ENCODE results near the gene HES5.
A peak's percentile ranks its signal among the peaks of the same experiment; 100 is the strongest.
"Not testable (repeated sequence)": the region's sequence is repeated elsewhere in the genome, so short reads cannot be mapped to it uniquely, and the experiment has no call there.

The HES5 gene, protein sequence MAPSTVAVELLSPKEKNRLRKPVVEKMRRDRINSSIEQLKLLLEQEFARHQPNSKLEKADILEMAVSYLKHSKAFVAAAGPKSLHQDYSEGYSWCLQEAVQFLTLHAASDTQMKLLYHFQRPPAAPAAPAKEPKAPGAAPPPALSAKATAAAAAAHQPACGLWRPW

DNA sequence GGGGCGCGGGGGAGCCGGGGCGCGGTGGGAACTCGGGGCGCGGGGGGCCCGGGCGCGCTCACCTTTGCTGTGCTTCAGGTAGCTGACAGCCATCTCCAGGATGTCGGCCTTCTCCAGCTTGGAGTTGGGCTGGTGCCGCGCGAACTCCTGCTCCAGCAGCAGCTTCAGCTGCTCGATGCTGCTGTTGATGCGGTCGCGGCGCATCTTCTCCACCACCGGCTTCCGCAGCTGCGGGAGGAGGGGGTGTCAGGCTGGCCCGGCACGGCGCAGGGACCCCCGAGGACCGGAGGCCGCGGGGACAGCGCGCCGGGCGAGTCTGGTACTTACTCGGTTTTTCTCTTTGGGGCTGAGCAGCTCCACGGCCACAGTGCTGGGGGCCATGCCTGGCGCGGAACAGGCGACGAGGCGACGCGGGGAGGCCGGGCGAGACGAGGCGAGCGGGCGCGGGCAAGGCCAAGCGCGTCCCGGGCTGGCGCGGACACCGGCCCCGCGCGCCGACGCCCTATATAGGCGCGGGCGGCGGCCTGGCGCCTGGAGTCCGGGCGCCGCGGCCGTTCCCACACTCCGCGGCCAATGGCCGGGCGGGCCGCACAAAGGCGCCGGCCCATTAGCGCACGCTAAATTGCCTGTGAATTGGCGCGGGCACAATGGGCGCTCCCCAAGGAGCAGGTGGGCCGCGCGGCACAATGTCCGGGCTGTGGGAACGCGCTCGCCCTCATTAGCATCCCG is at the start of gene HES5:
HES5 (minus strand) TSS at position 480 of the 729 bp plus-strand sequence; CDS start at position 381, 99 bp downstream.
- DNase-seq (ENCODE audit: low spot score): no peak

DNA sequence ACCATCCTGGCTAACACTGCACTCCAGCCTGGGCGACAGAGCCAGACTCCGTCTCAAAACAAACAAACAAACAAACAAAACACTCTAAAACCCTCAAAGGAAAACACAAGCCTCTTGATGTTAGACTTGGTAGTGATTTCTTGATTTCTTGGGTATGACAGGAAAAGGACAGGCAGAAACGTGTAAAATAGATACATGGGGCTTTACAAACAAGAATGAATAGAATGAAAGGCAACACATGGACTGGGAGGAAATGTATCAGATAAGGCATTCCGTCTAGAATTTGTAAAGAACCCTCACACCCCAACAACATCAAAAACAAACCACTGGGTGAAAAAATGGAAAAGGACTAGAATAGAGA is 48.7 kb upstream of the HES5 start:
- DNase-seq (ENCODE audit: low spot score): no peak

DNA sequence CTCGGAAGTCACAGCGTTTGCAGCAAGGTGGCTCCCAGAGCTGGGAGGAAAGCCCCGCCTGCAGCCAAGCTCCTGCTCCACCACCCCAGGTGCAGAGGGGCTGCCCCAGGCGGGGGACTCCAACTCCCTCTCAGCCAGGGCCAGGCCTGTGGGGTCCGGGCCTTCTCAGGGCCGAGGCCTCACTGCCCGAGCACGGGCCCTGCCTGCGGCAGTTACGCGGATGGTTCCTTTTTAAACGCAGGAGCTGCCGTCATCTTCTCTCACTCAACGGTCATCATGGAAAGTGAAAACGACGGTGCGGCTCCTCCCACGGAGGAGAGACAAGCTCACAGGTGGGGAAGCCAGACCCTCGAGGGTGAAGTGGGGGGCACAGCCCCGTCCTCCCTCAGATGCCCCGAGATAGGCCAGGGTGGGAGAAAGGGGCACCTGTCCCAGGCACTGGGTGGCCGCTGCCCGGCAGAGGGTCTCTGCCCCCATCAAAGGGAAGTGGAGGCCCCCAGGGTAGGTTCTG is 47.6 kb upstream of the HES5 start:
- DNase-seq (ENCODE audit: low spot score): peak; percentile 26

DNA sequence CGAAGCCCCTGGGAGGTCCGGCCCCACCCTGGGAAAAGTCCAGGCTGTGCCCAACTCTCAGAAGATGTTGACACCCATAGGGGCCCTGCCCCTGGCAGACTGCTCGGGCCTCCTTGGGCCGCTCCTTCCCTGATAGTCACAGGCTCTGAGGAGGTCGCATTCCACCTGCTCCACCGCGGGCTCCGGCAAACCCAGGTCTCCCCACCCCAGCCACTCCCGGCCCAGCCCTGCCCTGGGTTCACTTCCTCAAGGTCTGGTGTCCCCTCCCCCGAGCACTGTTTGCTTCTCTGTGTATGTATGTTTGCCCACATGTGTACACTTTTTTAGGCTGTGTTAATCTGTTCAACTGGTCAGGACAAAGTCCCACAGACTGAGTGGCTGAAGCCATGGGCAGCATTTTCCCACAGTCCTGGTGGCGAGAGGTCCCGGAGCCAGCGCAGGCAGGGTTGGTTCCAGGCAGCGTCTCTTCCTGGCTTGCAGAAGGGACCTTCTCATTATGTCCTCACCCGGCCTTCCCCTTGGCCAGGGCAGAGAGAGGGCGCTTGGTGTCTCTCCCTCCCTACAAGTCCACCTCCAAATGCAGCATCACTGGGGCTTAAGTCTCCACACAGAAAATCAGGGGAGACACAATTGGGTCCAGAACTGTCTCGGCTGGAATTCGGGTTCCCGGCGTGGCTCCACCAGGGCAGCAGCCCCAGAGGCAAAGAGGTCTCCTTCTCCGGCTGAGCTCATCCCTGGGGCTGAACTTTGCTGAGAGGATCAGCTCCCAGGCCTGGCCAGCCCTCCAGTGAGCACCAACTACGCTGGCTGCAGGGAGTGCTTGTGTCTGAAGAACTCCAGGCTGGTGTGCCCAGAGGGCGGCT is 46.0 kb upstream of the HES5 start:
- peak; percentile 40 for DNase-seq (ENCODE audit: low spot score)

DNA sequence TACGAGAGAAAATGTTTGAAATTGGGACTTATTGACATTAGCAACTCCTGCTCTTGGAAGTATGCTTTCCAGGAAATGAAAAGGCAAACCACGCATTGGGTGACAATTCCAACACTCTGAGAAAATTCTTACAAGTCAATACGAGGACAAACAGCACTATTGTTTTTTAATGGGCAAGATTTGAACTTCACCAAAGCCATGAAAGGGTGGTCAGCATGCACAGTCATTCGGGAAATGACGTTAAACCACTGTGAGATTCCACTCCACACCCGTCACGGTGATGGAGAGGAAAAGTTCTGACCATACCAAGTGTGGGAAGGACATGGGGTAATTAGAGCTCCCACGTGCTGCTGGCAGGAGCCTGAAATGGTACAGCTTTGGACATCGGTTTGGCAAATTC is 44.3 kb upstream of the HES5 start:
- DNase-seq (ENCODE audit: low spot score): no peak

DNA sequence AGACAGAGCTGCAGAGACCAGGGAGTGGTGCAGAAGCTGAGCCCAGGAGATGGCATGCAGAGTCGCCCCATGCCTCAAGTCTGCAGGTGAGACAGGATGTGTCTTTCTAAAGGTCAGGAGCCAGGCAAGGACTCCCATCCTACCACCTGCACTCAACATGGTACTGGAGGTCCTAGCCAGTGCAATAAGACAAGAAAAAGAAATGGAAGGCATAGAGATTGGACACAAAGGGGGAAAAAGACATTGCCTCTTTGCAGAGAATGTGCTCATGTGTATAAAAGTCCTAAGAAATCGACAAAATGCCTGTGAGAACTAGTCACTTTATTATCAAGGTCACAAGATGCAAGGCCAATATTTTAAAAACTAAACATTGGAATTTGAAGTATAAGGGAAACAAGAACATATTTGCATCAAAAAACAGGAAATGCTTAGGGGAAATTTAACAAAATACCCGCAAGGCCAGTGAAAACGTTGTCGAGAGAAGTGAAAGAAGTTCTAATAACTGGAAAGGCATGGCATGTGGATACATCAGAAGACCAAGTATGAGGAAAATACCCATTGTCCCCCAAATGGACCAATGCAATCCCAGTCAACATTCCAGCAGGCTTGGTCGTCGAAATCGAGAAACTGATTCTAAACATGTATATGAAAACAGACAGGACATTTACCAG is 43.3 kb upstream of the HES5 start:
- no peak for DNase-seq (ENCODE audit: low spot score)

DNA sequence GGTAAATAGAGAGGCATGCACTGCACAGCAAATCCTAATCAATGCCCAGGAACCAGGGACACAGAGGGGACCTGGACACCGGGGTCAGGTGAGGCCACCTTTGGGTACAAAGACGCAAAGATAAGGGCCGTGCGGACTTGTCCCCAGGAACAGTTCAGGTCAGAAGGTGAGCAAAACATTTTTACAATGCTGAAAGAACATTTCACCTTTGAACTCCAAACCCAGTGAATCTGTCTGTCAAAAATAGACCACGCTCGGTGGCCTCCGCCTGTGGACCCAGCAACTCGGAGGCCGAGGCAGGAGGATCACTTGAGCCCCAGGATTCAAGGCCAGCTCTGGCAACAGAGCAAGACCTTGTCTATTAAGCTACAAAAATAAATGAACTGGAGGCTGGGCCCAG is 41.3 kb upstream of the HES5 start:
- DNase-seq (ENCODE audit: low spot score): no peak

DNA sequence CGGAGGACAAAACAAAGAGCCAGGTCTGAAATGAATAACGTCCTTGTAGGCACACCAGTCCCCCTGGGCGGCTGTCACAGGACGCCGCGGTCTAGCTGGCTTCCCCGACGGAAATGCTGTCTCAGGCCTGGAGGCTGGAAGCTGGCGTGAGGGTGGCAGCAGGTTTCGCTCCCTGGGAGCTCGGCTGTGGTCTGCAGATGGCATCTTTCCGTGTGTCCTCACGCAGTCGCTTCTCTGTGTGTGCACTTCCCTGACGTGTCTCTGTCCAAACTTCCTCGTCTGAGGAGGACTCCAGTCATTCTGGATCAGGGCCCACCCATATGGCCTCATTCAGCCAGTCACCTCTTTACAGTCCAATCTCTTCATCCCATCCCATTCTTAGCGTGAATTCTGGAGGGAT is 40.3 kb upstream of the HES5 start:
- DNase-seq (ENCODE audit: low spot score): no peak

DNA sequence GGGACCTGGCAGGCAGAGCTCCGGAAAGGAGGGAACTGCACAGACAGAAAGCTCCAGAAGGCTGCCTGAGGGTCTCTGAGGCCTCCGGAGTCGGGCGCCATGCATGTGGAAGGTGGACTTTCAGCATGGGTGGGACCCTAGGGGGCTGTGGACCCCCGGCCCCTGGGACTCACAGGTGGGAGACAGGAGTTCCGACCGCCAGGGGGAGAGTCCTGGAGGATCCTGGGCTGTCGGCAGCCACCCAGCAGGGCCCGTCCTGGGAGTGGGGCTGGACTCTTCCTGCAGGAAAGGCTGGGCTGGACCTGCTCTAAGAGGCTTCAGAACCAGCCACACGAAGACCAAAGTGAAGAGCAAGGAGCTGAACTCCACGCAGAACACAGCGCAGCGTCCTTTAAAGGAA is 39.6 kb upstream of the HES5 start:
- DNase-seq (ENCODE audit: low spot score): not testable (repeated sequence)

DNA sequence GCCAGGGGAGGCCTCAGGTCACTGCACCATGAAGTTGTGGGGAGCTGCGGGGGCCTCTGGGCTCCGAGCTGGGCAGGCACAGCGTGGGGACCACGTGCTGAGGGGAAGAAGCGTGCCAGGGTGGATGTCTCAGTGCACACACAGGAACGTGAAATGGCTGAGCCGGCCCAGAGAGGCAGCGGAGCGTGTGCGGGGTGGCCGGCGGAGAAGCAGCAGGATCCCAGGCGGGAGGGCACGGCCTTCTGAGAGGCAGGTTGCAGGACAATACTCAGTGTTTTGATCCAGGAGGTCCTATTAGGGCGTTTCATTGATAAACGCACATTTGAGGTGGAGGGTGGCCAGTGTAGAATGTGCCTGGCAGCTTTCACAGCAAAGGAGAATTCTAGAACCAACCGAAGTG is 39.0 kb upstream of the HES5 start:
- DNase-seq (ENCODE audit: low spot score): no peak

DNA sequence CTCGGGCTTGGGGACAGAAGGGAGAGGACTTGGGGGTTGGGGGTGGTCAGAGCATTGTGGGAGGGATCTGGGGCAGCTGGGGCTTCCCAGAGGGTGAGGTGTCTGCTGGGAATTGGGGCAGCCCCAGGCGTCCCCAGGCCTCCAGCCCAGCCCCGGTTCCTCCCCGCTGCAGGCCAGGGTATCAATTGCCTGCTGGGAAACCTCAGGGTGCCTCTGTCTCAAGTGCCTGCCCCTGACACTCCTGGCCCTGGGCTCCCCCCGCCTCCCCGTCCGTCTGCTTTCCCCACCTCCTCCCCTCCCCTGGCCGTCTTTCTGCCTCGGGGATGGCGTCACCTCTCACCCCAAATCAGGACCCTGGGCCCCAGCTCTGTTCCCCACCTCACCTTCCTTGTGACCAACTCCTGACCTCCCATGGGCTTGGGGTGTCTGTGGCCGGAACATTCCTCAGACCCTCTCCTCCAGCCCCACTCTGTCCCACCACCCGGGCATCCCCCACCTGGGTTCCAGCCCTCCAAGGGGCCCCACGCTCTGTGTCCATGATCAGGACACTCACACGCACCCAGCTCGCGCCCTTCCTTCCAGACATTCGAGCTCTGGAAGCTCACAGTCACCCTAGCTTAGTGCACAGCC is 38.2 kb upstream of the HES5 start:
- DNase-seq (ENCODE audit: low spot score): not testable (repeated sequence)

DNA sequence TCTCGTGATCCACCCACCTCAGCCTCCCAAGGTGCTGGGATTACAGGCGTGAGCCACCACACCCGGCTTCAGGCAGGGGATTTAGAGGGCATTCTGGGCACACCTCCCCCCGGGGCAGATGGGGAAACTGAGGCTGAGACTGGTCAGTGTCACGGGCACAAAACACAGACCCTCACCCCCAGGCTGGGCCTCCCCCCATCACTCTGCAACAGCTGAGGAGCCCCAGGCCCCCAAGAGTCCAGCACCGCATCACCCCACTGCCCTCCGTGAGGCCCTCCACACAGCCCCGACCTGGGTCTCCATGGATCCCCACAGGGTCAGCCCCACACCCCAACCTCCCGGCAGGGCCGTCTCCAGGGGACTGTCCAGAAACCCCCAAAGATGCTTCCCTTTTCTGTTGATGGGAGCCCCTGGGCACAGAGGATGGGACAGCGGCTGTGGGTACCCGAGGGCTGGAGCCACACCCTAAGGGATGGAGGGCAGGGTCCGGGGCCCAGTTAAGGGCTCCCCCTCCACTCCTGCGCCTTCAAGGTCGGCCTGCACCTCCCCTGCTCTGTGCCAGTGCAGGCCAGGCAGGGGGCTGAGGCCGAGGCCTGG is 37.1 kb upstream of the HES5 start:
- DNase-seq (ENCODE audit: low spot score): no peak

DNA sequence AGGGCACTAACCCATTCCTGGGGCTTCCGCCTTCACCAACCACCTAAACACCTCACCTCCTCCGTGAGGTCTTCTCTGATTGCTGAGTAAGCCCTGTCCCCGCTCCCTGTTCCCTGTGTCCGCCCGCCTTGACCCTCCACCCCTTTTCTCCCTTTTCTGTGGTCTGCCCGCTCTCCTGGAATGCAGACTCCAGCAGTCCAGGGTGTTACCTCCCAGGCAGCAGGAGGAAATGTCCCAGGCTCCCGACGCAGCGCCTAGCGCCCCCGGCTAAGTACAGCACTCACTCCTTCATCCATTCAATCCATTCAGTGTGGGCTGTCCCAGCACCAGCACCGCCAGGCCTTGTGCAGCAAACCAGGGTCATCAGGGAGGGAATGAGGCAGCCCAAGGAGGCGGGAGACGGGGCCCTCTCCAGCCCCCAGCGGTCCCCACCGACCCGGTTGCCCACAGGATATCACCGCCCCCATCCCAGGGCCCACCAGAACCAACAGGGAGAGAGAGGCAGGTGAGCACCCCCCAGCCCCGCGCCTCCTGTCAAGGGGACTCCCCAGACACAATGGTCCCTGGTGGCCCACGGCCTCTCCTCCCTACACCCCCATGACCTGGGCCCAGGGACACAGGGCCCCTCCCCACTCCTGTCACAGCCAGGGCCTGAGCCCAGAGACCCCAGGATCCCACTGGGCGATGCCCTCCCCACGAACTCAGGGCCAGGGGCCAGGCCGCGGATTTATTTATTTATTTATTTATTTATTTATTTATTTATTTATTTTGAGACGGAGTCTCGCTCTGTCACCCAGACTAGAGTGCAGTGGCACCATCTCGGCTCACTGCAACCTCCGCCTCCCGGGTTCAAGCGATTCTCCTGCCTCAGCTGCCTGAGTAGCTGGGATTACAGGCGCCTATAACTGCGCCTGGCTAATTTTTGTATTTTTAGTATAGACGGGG is 36.3 kb upstream of the HES5 start:
- no peak for DNase-seq (ENCODE audit: low spot score)

DNA sequence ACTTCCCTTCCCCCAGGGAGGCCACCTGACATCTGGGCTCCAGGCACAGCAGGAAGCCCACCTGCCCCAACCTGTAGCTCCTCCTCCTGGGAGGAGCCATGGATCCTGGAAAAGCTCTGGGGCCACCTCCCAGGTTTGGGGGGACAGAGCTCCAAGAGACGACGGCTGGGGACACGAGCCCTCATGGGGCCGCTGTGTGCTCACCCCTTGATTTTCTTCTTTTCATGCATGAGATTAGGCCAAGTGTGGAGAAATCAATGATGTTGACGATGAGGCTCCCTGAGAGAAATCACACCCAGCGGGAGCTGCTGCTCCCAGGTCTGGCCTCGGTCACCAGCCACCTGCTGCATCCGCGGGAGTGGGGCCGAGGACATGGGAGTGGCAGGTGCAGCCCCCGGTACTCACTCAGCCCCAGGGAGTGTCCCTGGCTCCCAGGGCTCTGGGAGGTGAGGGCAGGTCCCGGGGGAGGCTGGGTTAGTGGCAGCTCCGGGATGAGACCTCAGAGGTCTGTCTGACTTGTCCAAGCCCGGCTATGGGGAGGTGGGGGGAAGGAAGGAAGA is 34.8 kb upstream of the HES5 start:
- no peak for DNase-seq (ENCODE audit: low spot score)

DNA sequence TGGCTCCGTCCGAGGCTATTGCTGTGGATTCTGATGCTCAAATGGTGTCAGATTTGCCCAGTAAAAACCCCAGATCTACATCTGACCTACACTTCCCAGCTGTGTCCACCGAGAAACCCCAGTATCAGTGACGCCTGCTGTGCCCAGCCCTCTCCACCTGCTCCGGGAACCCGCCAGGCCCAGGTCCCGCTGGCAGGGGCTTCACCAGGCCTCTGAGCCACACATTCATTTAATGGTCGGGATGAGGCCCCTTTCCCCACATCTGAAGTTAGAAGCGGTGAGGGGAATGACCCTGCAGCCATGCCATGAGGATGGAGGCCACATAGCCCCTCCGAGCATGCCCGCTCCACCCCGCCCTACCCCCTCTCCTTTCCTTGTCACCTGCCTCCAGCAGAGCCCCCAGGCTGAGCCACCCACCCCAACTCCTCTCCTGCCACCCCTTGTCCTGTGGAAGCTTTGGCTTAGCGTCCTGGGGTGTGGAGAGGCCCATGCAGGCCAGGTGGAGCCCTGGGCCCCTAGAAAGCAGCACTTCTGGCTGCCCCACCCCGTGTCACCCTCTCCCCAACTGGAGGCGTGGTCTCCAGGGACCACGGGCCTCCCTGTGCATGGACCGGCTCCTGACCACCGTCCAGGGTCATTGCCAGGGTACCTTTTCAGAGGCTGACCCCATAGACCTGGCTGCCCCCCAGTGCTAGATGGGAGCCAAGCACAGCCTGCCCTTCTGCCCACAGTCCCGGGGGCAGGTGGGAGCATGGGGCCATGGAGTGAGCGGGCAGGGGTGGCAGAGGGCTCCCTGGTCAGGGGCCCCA is 34.1 kb upstream of the HES5 start:
- DNase-seq (ENCODE audit: low spot score): no peak

DNA sequence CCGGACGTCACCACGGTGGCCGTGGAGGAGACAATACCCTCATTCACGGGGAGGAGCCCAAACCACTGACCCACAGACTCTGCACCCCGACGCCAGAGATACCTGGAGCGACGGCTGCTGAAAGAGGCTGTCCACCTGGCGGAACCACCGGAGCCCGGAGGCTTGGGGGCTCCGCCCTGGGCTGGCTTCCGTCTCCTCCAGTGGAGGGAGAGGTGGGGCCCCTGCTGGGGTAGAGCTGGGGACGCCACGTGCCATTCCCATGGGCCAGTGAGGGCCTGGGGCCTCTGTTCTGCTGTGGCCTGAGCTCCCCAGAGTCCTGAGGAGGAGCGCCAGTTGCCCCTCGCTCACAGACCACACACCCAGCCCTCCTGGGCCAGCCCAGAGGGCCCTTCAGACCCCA is 33.1 kb upstream of the HES5 start:
- no peak for DNase-seq (ENCODE audit: low spot score)

DNA sequence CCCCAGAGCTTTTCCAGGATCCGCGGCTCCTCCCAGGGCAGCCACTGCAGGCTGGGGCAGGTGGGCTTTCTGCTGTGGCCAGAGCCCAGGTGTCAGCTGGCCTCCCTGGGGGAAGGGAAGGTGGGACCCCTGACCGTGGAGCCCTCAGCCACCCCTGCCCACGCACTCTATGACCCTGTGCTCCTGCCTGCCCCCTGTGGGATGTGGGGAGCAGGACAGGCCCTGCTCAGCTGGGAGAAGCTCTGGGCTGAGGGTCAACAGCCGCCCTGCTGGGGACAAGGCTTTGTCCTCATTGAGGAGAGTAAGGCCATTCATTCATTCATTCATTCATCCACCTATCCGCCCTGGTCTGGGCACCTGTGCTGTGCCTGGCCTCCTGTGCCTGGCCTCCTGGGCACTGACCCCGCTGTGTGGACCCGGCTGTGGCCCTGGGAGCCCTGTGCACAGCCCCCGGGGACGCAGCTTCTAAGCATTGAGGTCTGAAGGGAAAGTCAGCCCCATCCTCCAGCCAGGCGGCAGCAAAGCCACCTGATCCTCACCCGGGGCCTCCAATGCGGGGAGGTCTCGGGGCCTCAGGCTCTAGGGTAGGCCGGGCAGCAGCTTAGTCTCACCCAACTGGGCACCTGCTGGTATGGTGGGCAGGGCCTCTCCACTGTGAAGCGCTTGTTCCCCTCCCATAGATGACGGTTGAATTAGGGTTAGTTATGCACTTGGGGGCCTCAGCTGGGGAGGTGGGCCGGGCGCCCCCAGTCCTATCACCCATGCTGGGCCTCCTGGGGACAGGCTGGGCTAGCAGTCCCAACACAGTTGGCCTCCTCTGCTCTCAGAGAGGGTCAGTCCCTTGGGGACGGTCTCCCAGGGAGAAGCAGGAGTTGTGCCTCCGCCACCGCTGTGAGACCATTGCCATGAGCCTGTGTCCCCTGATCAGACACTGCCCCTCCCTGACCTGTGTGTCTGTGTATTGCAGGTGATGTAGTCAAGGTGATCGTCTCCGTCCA is 32.1 kb upstream of the HES5 start:
- DNase-seq (ENCODE audit: low spot score): no peak

DNA sequence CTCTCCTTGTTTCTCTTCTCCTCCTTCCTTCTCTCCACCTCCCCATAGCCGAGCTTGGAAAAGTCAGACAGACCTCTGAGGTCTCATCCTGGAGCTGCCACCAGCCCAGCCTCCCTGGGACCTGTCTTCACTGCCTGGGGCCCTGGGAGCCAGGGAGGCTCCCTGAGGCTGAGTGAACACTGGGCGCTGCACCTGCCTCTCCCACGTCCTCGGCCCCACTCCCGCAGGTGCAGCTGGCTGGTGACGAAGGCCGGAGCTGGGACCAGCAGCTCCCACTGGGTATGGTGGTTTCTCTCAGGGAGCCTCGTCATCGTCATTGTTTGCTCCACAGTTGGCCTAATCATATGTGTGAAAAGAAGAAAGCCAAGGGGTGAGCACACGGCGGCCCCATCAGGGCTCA is 31.4 kb upstream of the HES5 start:
- no peak for DNase-seq (ENCODE audit: low spot score)

All from germinal center (tissue), 1 donor.